HepG2 (cell line): ENCODE data around the gene TRIM8. TPM values are rescaled to one million over a fixed set of nuclear protein-coding genes. Genes with fewer than 3 reads are reported as not detected.

ENCODE experiments used
- ATAC-seq: fragments of 200-7000 bp; cut with Tn5 transposase; 3 replicates; pipeline ENCODE4 v1.9.1; 2020; ENCODE audit warnings: mild to moderate bottlenecking, moderate library complexity
- BruUV-seq: library from RNA; stranded (reverse); fragments of 400-500 nt; replicated peaks from 2 replicates; lab custom pipeline; 2021; lab: Mats Ljungman, UMichigan
- CTCF ChIA-PET: fragments of 300-600 bp; formaldehyde crosslinking; extraction: SDS; loops from one replicate; lab custom pipeline; 2021; ENCODE audit warnings: low total read pairs, inconsistent platforms, low intra/inter-chr PET ratio; lab: Yijun Ruan, JAX
- POLR2A ChIA-PET: fragments of 350-600 bp; sonication (Branson Sonifier 250); formaldehyde crosslinking; loops from one replicate; lab custom pipeline; 2020; ENCODE audit warnings: antibody characterized with exemption, inconsistent platforms; lab: Yijun Ruan, JAX
- DNase-seq: peaks from one replicate; pipeline ENCODE4 v3.0.0-alpha.2; 2015; ENCODE audit warnings: low spot score
- FAIRE-seq: peaks from 3 replicates; lab custom pipeline; 2011; peaks lifted over from hg19 to GRCh38; lab: Jason Lieb, UNC
- H2AFZ ChIP-seq: one replicate; pipeline ENCODE4 v1.6.1; 2011; ENCODE audit warnings: low read length, inconsistent platforms
- H3K27ac ChIP-seq: fragments of 300-600 bp; 3 replicates; pipeline ENCODE4 v1.8.0; 2011; ENCODE audit warnings: mixed run types, mild to moderate bottlenecking, mixed read lengths, low read length, inconsistent platforms; ENCODE audit not compliant: insufficient read depth; ENCODE audit errors: extremely low read length
- H3K27me3 ChIP-seq, 2 experiments: fragments of 200-600 bp in 1 of 2; 2 replicates in 1 of 2; 3 replicates in 1 of 2; pipeline versions ENCODE4 v1.6.0 to v1.8.0; 2011; ENCODE audit warnings: low read length in 2 of 2, mild to moderate bottlenecking in 2 of 2, moderate library complexity in 2 of 2, inconsistent platforms in 1 of 2; ENCODE audit not compliant: insufficient read depth in 2 of 2, control insufficient read depth in 1 of 2
- H3K36me3 ChIP-seq, 2 experiments: fragments of 200-600 bp in 1 of 2; replicated peaks in 1 of 2; 2 replicates in 1 of 2; 3 replicates in 1 of 2; pipeline versions ENCODE4 v1.5.1 to v1.8.0; 2011; ENCODE audit warnings: low read length in 2 of 2, inconsistent platforms in 1 of 2; ENCODE audit not compliant: insufficient read depth in 2 of 2, control insufficient read depth in 1 of 2
- H3K4me1 ChIP-seq: 2 replicates; pipeline ENCODE4 v1.5.1; 2012; ENCODE audit warnings: low read length, inconsistent platforms; ENCODE audit not compliant: insufficient read depth
- H3K4me2 ChIP-seq: 2 replicates; pipeline ENCODE4 v1.6.0; 2011; ENCODE audit warnings: low read depth, low read length, inconsistent platforms
- H3K4me3 ChIP-seq, 3 experiments: fragments of 200-600 bp in 1 of 3; sonication (generic), shearing (Covaris generic) in 1 of 3; replicated peaks in 1 of 3; 2 replicates each; pipeline ENCODE4 v1.5.1; 2011 to 2016; ENCODE audit warnings: low read length in 3 of 3, inconsistent platforms in 2 of 3, low read depth in 2 of 3, mild to moderate bottlenecking in 2 of 3, control low read depth in 1 of 3, mixed read lengths in 1 of 3; ENCODE audit not compliant: insufficient read depth in 1 of 3
- H3K79me2 ChIP-seq: one replicate; pipeline ENCODE4 v1.6.1; 2011; ENCODE audit warnings: low read length, inconsistent platforms; ENCODE audit not compliant: insufficient read depth
- H3K9ac ChIP-seq: 2 replicates; pipeline ENCODE4 v1.6.0; 2011; ENCODE audit warnings: mild to moderate bottlenecking, low read depth, low read length, inconsistent platforms; ENCODE audit not compliant: insufficient read depth
- H3K9me3 ChIP-seq: 2 replicates; pipeline ENCODE4 v1.5.1; 2012; ENCODE audit warnings: mild to moderate bottlenecking, low read length
- H4K20me1 ChIP-seq: 2 replicates; pipeline ENCODE4 v1.6.0; 2011; ENCODE audit warnings: inconsistent platforms, mild to moderate bottlenecking, low read length, moderate library complexity; ENCODE audit not compliant: insufficient read depth
- AGO2 ChIP-seq: fragments of 200-400 bp; formaldehyde crosslinking; optimal IDR thresholded peaks from 2 replicates; pipeline ENCODE3; 2017; ENCODE audit warnings: mild to moderate bottlenecking, low read depth, low read length, moderate library complexity
- CREM ChIP-seq, 2 experiments: sonication (generic) in 1 of 2; formaldehyde crosslinking in 1 of 2; IDR thresholded peaks; 2 replicates each; pipeline versions ENCODE4 v1.4.0 to v1.6.1; 2016 to 2020; ENCODE audit warnings: antibody characterized with exemption in 1 of 2, mild to moderate bottlenecking in 1 of 2, missing genetic modification reagents in 1 of 2
- FOXA3 ChIP-seq: IDR thresholded peaks from 2 replicates; pipeline ENCODE4 v1.6.1; 2016; ENCODE audit warnings: missing genetic modification reagents, missing compliant biosample characterization
- GABPA ChIP-seq, 2 experiments: IDR thresholded peaks; 2 replicates each; pipeline ENCODE4 v1.6.1; 2011 to 2016; ENCODE audit warnings: low read depth in 2 of 2, low read length in 1 of 2, missing biosample characterization in 1 of 2, missing genetic modification characterization in 1 of 2
- GATAD2A ChIP-seq: IDR thresholded peaks from 2 replicates; pipeline ENCODE4 v1.6.1; 2016
- HDAC1 ChIP-seq: sonication (generic); formaldehyde crosslinking; IDR thresholded peaks from 2 replicates; pipeline ENCODE4 v1.5.1; 2020; ENCODE audit warnings: mild to moderate bottlenecking, missing genetic modification reagents
- NCOA2 ChIP-seq: sonication (generic); formaldehyde crosslinking; IDR thresholded peaks from 2 replicates; pipeline ENCODE4 v1.8.0; 2022; ENCODE audit warnings: inconsistent platforms
- NKX3-1 ChIP-seq: sonication (generic); formaldehyde crosslinking; IDR thresholded peaks from 2 replicates; pipeline ENCODE4 v1.5.0; 2020; ENCODE audit warnings: missing genetic modification reagents
- SP5 ChIP-seq: IDR thresholded peaks from 2 replicates; pipeline ENCODE4 v1.6.1; 2016; ENCODE audit warnings: low read depth, borderline replicate concordance
- ZNF3 ChIP-seq: IDR thresholded peaks from 2 replicates; pipeline ENCODE4 v1.7.0; 2017; ENCODE audit warnings: inconsistent platforms
- ZNF562 ChIP-seq: sonication (generic); formaldehyde crosslinking; IDR thresholded peaks from 2 replicates; pipeline ENCODE4 v1.8.0; 2022; ENCODE audit warnings: missing genetic modification reagents, borderline replicate concordance
- ZNF605 ChIP-seq: sonication (generic); formaldehyde crosslinking; IDR thresholded peaks from 2 replicates; pipeline ENCODE4 v1.8.0; 2022; ENCODE audit warnings: mild to moderate bottlenecking, missing genetic modification reagents
- WGBS: methylation state at CpG from one replicate; pipeline ENCODE4 v1.1.6; 2017; ENCODE audit warnings: low lambda C conversion rate; 5-methylcytosine and 5-hydroxymethylcytosine counted together
- in situ Hi-C: cut with HindIII; loops from 2 replicates; pipeline ENCODE4 v1.10.0; 2017; ENCODE audit warnings: low pct_unique_long_range_greater_than_20kb; ENCODE audit not compliant: extremely low pct_ligation_motif_present
- intact Hi-C: fragments of 100-400 bp; cut with micrococcal nuclease; formaldehyde crosslinking; loops from one replicate; pipeline ENCODE4 v1.10.0; 2022; ENCODE audit not compliant: unreplicated experiment
- polyA plus RNA-seq, 8 experiments: library from polyadenylated mRNA; depleted of rRNA in 3 of 8; stranded (reverse) in 7 of 8; unstranded in 1 of 8; fragments of >200 nt; fragmentation: Illumina TruSeq in 4 of 8; extraction: Trizol in 4 of 8; gene quantifications; 2 replicates each; pipeline versions ENCODE4 v1.2.1 to v1.2.3, GENCODE V29; 2011 to 2016; ENCODE audit warnings: low read depth in 4 of 8, missing spikeins in 1 of 8, mixed read lengths in 1 of 8; ENCODE audit not compliant: insufficient read depth in 1 of 8
- total RNA-seq, 5 experiments: library from RNA; depleted of rRNA; stranded (reverse); fragments of >200 nt; fragmentation: Illumina TruSeq; extraction: Trizol; gene quantifications; 2 replicates each; pipeline ENCODE4 v1.2.3, GENCODE V29; 2016; ENCODE audit warnings: low read depth in 1 of 5
- TF ChIP-seq, protein P1 (sequence below): sonication (generic); formaldehyde crosslinking; IDR thresholded peaks from 2 replicates; pipeline ENCODE4 v1.8.0; 2022; ENCODE audit warnings: missing genetic modification reagents, mild to moderate bottlenecking, moderate library complexity, borderline replicate concordance
- TF ChIP-seq, protein P2 (sequence below): sonication (generic); formaldehyde crosslinking; IDR thresholded peaks from 2 replicates; pipeline ENCODE4 v1.5.1; 2020; ENCODE audit warnings: mild to moderate bottlenecking, missing genetic modification reagents, moderate library complexity

Gene TRIM8
- total and polyA plus RNA-seq, 2 of the 13 experiments (the other 11 are each of a cell fraction or from before 2014, with no cell fraction given) = 38.9 to 66.5 TPM

DNA sequence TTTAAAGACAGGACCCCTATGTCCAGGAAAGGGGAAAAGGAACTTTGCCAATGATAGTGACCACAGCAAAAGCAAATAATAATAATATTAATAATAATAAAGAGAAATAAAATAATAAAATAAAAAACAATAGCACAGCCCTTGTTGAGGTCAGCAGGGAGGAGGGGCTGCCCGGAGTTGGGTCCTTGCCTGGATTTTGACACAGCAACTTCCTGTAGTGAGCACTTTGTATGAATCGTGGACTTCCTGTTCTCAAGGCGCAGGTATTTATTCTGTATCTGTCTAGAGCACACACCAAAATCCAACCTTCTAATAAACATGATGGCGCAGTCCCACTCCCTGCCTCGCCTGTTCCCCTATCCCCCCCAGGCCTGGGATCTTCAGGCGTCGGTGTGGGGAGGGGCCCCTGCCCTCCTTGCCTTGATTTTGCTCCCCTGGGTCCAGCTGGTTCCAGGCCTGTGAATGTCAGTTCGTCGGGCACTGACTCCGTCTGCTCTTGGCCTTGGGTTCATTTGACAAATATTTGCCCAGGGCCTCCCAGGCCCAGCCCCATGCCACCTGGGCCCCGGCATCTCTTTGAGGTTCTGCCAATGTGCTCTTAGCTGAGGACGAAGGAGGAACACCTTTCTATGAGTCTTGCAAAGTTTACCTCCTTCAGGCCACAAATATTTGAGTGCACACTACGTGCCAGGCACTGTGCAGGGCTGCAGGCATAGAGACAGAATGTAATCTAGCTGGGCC, 13.9 kb downstream of the TRIM8 start:
- no peak overlapping the region for H3K9ac ChIP-seq
- H3K27ac ChIP-seq = peak overlapping the region; percentile 39
- no peak for FAIRE-seq
- no peaks in the 10 kb centered on the region for H3K9me3 ChIP-seq
- in situ Hi-C loops = no loop called here
- no peak for DNase-seq
- intact Hi-C loops = no loop called here
- no peak for ATAC-seq
- H3K4me1 ChIP-seq = peaks cover 53% of the 10 kb centered on the region
- H4K20me1 ChIP-seq = peaks cover 26% of the 10 kb centered on the region; the same call in 1 of the 2 replicates
- no peaks in the 10 kb centered on the region for H3K27me3 ChIP-seq
- 31% methylated on average over 13 of the region's 13 CpGs for WGBS
- H3K79me2 ChIP-seq = peaks cover 3% of the 10 kb centered on the region
- H3K4me3 ChIP-seq = no peak overlapping the region; a peak in 1 of 6 replicates
- H3K36me3 ChIP-seq = peaks cover 26 to 37% of the 10 kb centered on the region in 2 experiments
- ChIA-PET POLR2A (interaction anchor here (0.5 to 4.6 kb wide), 12 partner anchors 8 to 156 kb away, joined by 3 to 86 read pairs (median 7); partner anchors contain the start of genes ACTR1A and TRIM8), CTCF (no interaction called here)
- TSS peak; percentile 24 for BruUV-seq
- no peak overlapping the region for H2AFZ ChIP-seq
- H3K4me2 ChIP-seq = peak overlapping the region; percentile 5; the same call in 1 of the 2 replicates
- TF ChIP-seq SP5 = peak; percentile 72
- TF ChIP-seq GATAD2A (CRISPR knock-in tag) = peak; percentile 60; the same call in 1 of the 2 replicates
- TF ChIP-seq ZNF605 (CRISPR knock-in tag) = 0 out of 2 replicates have a peak, but pooled peaks have one; percentile 56
- peak; percentile 36; the same call in 1 of the 2 replicates for TF ChIP-seq CREM (IDR thresholded peaks at IDR 0.05)
- TF ChIP-seq CREM (CRISPR knock-in tag; IDR thresholded peaks at IDR 0.05) = no peak
- TF ChIP-seq ZNF562 (CRISPR knock-in tag) = no peak
- no peak for TF ChIP-seq GABPA (IDR thresholded peaks at IDR 0.05; ENCODE audit: low read depth, low read length)
- peak; percentile 62 for TF ChIP-seq GABPA (CRISPR knock-in tag; IDR thresholded peaks at IDR 0.05; ENCODE audit: low read depth)
- peak; percentile 62; the same call in 1 of the 2 replicates for TF ChIP-seq NCOA2
- TF ChIP-seq AGO2 = peak; percentile 89
- TF ChIP-seq, protein P1, sequence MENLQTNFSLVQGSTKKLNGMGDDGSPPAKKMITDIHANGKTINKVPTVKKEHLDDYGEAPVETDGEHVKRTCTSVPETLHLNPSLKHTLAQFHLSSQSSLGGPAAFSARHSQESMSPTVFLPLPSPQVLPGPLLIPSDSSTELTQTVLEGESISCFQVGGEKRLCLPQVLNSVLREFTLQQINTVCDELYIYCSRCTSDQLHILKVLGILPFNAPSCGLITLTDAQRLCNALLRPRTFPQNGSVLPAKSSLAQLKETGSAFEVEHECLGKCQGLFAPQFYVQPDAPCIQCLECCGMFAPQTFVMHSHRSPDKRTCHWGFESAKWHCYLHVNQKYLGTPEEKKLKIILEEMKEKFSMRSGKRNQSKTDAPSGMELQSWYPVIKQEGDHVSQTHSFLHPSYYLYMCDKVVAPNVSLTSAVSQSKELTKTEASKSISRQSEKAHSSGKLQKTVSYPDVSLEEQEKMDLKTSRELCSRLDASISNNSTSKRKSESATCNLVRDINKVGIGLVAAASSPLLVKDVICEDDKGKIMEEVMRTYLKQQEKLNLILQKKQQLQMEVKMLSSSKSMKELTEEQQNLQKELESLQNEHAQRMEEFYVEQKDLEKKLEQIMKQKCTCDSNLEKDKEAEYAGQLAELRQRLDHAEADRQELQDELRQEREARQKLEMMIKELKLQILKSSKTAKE (CRISPR knock-in tag) = no peak
- peak; percentile 76; the same call in 1 of the 2 replicates for TF ChIP-seq ZNF3 (CRISPR knock-in tag)
- TF ChIP-seq, protein P2, sequence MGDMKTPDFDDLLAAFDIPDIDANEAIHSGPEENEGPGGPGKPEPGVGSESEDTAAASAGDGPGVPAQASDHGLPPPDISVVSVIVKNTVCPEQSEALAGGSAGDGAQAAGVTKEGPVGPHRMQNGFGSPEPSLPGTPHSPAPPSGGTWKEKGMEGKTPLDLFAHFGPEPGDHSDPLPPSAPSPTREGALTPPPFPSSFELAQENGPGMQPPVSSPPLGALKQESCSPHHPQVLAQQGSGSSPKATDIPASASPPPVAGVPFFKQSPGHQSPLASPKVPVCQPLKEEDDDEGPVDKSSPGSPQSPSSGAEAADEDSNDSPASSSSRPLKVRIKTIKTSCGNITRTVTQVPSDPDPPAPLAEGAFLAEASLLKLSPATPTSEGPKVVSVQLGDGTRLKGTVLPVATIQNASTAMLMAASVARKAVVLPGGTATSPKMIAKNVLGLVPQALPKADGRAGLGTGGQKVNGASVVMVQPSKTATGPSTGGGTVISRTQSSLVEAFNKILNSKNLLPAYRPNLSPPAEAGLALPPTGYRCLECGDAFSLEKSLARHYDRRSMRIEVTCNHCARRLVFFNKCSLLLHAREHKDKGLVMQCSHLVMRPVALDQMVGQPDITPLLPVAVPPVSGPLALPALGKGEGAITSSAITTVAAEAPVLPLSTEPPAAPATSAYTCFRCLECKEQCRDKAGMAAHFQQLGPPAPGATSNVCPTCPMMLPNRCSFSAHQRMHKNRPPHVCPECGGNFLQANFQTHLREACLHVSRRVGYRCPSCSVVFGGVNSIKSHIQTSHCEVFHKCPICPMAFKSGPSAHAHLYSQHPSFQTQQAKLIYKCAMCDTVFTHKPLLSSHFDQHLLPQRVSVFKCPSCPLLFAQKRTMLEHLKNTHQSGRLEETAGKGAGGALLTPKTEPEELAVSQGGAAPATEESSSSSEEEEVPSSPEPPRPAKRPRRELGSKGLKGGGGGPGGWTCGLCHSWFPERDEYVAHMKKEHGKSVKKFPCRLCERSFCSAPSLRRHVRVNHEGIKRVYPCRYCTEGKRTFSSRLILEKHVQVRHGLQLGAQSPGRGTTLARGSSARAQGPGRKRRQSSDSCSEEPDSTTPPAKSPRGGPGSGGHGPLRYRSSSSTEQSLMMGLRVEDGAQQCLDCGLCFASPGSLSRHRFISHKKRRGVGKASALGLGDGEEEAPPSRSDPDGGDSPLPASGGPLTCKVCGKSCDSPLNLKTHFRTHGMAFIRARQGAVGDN = peak; percentile 77
- TF ChIP-seq NKX3-1 (CRISPR knock-in tag) = no peak
- TF ChIP-seq HDAC1 (CRISPR knock-in tag) = no peak
- peak; percentile 45 for TF ChIP-seq FOXA3 (CRISPR knock-in tag)
